ENCODE results near the gene C5.

The C5 gene

DNA sequence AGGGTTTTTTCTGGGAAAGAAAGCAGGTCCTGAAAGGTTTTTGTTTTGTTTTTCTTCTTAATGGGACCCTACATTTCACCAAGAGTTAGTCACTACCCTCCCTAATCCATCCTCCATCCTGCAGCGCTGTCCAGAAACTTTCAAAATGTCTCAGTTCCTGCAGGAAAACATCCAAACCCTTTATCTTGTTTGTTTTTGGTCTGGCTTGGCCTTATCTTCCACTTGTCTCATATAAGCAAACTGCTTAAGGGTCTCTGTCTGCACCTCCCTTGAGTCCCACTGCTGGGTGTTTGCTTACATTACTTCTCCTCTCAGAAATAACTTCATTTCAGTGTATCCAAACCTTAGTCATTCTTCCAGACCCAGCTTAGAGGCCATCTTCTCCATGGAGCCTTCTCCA, 112.5 kb downstream of the C5 start:
- DNase-seq (ENCODE audit: low read depth) = no peak
- H3K4me3 ChIP-seq (ENCODE audit: low read length) = no peak overlapping the region

DNA sequence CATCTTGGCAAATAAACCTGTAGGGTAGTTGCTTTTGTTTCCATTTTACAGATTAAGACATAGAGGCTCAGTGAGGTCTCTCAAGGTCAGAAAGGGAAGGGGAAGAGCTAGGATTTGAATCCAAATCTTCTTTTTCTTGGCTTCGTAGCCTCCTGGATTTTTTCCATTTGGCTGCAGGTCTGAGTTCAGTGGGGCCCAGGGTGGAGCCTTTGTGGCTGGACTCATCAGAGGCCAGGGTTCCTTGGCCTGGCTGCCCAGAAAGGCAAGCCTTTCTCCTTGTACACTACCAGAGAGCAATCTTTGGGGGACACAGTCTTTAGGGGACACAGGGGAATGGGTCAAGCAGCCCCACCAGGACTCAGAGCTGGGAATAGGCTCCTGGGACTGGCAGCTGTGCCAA, 112.9 kb downstream of the C5 start:
- DNase-seq (ENCODE audit: low read depth) = no peak

More for the DNA sequence above, 112.5 kb downstream of the C5 start:
- TF ChIP-seq, protein P1, sequence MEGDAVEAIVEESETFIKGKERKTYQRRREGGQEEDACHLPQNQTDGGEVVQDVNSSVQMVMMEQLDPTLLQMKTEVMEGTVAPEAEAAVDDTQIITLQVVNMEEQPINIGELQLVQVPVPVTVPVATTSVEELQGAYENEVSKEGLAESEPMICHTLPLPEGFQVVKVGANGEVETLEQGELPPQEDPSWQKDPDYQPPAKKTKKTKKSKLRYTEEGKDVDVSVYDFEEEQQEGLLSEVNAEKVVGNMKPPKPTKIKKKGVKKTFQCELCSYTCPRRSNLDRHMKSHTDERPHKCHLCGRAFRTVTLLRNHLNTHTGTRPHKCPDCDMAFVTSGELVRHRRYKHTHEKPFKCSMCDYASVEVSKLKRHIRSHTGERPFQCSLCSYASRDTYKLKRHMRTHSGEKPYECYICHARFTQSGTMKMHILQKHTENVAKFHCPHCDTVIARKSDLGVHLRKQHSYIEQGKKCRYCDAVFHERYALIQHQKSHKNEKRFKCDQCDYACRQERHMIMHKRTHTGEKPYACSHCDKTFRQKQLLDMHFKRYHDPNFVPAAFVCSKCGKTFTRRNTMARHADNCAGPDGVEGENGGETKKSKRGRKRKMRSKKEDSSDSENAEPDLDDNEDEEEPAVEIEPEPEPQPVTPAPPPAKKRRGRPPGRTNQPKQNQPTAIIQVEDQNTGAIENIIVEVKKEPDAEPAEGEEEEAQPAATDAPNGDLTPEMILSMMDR (conservative IDR thresholded peaks at IDR 0.05; ENCODE audit: low read depth, low read length) = no peak

DNA sequence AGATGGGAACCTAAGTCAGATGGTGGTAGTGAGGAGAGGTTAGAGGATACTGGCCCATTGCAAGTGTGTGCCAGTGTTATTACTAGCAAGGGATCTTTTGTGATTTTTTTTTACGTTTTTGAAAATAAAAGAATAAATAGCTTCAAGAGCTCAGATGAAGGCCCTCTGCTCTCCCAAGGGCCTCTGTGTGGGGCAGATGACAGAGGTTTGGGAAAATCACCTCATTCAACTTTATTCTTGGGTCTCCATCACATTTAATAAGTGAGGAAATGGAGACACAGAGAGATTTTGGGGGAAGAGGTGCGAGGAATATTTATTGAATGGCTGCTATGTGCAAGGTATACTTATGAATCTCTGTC, 113.3 kb downstream of the C5 start:
- TF ChIP-seq, protein P1 (conservative IDR thresholded peaks at IDR 0.05; ENCODE audit: low read depth, low read length) = no peak
- H3K4me3 ChIP-seq (ENCODE audit: low read length) = no peak overlapping the region
- DNase-seq (ENCODE audit: low read depth) = no peak

More for the DNA sequence above, 112.9 kb downstream of the C5 start:
- no peak overlapping the region for H3K4me3 ChIP-seq (ENCODE audit: low read length)
- TF ChIP-seq, protein P1 (conservative IDR thresholded peaks at IDR 0.05; ENCODE audit: low read depth, low read length) = no peak

- peak overlapping the region; percentile 12 for H3K4me3 ChIP-seq (ENCODE audit: low read length)
- DNase-seq (ENCODE audit: low read depth) = peak; percentile 66
- TF ChIP-seq, protein P1 (conservative IDR thresholded peaks at IDR 0.05; ENCODE audit: low read depth, low read length) = peak; percentile 95
Measured at GRCh38 chr9:120936011-120936763, 113.9 kb downstream of the C5 start.

DNA sequence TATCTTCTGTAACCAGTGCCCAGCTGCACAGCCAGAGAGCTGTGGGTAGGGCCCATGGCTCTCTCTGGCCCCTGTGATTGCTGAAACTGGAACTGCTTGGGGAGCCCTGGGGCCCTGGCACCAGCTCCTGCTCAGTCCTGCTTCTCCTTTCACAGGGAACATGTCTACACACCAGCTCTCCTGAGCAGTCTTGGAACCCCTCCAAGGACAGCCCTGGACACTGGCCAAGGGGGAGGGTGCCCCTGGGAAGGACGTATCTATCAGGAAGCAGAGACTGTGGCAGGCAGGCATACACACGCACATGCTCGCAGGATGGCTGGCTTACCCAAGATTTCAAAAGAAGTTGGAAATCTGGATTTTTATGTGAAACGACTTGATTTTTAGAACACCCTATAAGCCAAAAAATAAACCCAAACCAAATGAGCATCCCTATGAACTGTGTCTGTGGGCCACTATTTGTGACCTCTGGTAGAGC, 114.7 kb downstream of the C5 start:
- DNase-seq (ENCODE audit: low read depth) = peak; percentile 87
- TF ChIP-seq, protein P1 (conservative IDR thresholded peaks at IDR 0.05; ENCODE audit: low read depth, low read length) = no peak
- H3K4me3 ChIP-seq (ENCODE audit: low read length) = no peak overlapping the region

GRCh38 chr9:120934281-120934680, 115.8 kb downstream of the C5 start:
- no peak overlapping the region for H3K4me3 ChIP-seq (ENCODE audit: low read length)
- DNase-seq (ENCODE audit: low read depth) = no peak
- TF ChIP-seq, protein P1 (conservative IDR thresholded peaks at IDR 0.05; ENCODE audit: low read depth, low read length) = no peak

Measured in retinal pigment epithelial cell (primary cell).